Heart right ventricle (tissue), 16 donors: Measurements from ENCODE around the gene FUT7. TPM values are rescaled to one million over a fixed set of nuclear protein-coding genes. Genes with fewer than 3 reads are reported as not detected.

Source experiments
- ATAC-seq, 8 donors: fragments of 200-7000 bp; cut with Tn5 transposase; one replicate each; pipeline ENCODE4 v1.9.1; 2020; ENCODE audit warnings: mild to moderate bottlenecking in 8 of 8, moderate library complexity in 8 of 8, moderate number of reproducible peaks in 1 of 8
- DNase-seq, 2 donors: peaks; one replicate each; pipeline ENCODE4 v3.0.0-alpha.2; 2020
- H3K27ac ChIP-seq, 10 donors: fragments of 200-600 bp; sonication (generic) in 2 of 10; one replicate each; pipeline versions ENCODE4 v1.5.0 to v1.8.0; 2020 to 2022; ENCODE audit warnings: mild to moderate bottlenecking in 3 of 10
- H3K27me3 ChIP-seq, 7 donors: fragments of 200-600 bp; one replicate each; pipeline ENCODE4 v1.8.0; 2021 to 2022; ENCODE audit warnings: mild to moderate bottlenecking in 2 of 7
- H3K36me3 ChIP-seq, 9 donors: fragments of 200-600 bp; sonication (generic) in 1 of 9; one replicate each; pipeline versions ENCODE4 v1.5.0 to v1.8.0; 2020 to 2022; ENCODE audit warnings: mild to moderate bottlenecking in 2 of 9
- H3K4me1 ChIP-seq, 9 donors: fragments of 200-600 bp; sonication (generic) in 1 of 9; one replicate each; pipeline versions ENCODE4 v1.5.0 to v1.8.0; 2020 to 2022; ENCODE audit warnings: mild to moderate bottlenecking in 4 of 9
- H3K4me3 ChIP-seq, 10 donors: fragments of 200-600 bp; sonication (generic) in 2 of 10; one replicate each; pipeline versions ENCODE4 v1.5.0 to v1.8.0; 2020 to 2022; ENCODE audit warnings: mild to moderate bottlenecking in 7 of 10, moderate library complexity in 2 of 10
- H3K9me3 ChIP-seq, 11 donors: fragments of 200-600 bp in 10 of 11; sonication (generic) in 2 of 11; one replicate each; pipeline versions ENCODE4 v1.5.0 to v1.8.0; 2013 to 2022; ENCODE audit warnings: mild to moderate bottlenecking in 2 of 11, control low read depth in 1 of 11, moderate library complexity in 1 of 11
- WGBS, 2 donors: extraction: QIAGEN DNeasy Blood & Tissue Kit; methylation state at CpG; one replicate each; pipeline ENCODE4 v1.1.7; 2013; ENCODE audit warnings: inconsistent platforms in 1 of 2; 5-methylcytosine and 5-hydroxymethylcytosine counted together
- intact Hi-C, 10 donors: fragments of 100-400 bp; cut with DNase I; formaldehyde crosslinking; loops; one replicate each; pipeline versions ENCODE4 v1.11.1 to v1.14.2; 2022
- polyA plus RNA-seq, 2 donors: library from polyadenylated mRNA; stranded (reverse); fragments of 200-250 nt; gene quantifications; one replicate each; pipeline ENCODE4 v1.2.3, GENCODE V29; 2013
- total RNA-seq, 10 donors: library from RNA; stranded (reverse); fragmentation: NEBNext Ultra II Directional in 3 of 10; extraction: Animal tissue kit (Norgen Biotek cat#: 25700) in 3 of 10; gene quantifications; one replicate each; pipeline versions ENCODE4 v1.2.1 to v1.2.4, GENCODE V29; 2021 to 2023
- TF ChIP-seq, protein P1 (sequence below), 9 donors: fragments of 200-600 bp; sonication (generic) in 2 of 9; IDR thresholded peaks; one replicate each; pipeline versions ENCODE4 v1.5.0 to v1.8.0; 2021 to 2022; ENCODE audit warnings: antibody characterized with exemption in 9 of 9, mild to moderate bottlenecking in 5 of 9, moderate library complexity in 1 of 9
- donor health status: Arrhythmogenic right ventricular cardiomyopathy.
- donor health status: ischemic (EF 13 %, LVEDD 7.1; RV severe dilation, severe dysfunction).
- donor health status: healthy with polysubstance abuse.
- donor health status: DM: no; HTN: yes; CAD: no.
- donor health status: DM: no; HTN: no; CAD: no.
- donor health status: ischemic (EF 25% LVEDD 6.9; RV normal size, moderate dysfunction).
- donor health status: ischemic (EF 25% LVEDD 5.7; RV mildly dilated, moderate dysfunction).
- donor health status: healthy.
- donor health status: DM: yes; HTN: yes; CAD: no.
- donor health status: Ischemic cardiomyopathy.
- donor health status: ischemic (EF 35%, LVEDD 5.7; RV mildly dilated, moderate dysfunction).
- donor health status: nonischemic (EF 11% LVEDD 7.7; RV severe dilation, severe dysfunction).
- donor health status: DM: yes; HTN: yes; CAD: no.
- donor health status: PGD.
- donor health status: ischemic (EF 29% LVEDD 5.4; RV normal size, mild dysfunction).
- donor health status: nonischemic (EF 23%, LVEDD 6.1; RV moderate dilation, normal function).

The FUT7 gene
- total and polyA plus RNA-seq, 12 donors: 0.07 to 0.30 (median 0.15) TPM; not detected in 5

DNA sequence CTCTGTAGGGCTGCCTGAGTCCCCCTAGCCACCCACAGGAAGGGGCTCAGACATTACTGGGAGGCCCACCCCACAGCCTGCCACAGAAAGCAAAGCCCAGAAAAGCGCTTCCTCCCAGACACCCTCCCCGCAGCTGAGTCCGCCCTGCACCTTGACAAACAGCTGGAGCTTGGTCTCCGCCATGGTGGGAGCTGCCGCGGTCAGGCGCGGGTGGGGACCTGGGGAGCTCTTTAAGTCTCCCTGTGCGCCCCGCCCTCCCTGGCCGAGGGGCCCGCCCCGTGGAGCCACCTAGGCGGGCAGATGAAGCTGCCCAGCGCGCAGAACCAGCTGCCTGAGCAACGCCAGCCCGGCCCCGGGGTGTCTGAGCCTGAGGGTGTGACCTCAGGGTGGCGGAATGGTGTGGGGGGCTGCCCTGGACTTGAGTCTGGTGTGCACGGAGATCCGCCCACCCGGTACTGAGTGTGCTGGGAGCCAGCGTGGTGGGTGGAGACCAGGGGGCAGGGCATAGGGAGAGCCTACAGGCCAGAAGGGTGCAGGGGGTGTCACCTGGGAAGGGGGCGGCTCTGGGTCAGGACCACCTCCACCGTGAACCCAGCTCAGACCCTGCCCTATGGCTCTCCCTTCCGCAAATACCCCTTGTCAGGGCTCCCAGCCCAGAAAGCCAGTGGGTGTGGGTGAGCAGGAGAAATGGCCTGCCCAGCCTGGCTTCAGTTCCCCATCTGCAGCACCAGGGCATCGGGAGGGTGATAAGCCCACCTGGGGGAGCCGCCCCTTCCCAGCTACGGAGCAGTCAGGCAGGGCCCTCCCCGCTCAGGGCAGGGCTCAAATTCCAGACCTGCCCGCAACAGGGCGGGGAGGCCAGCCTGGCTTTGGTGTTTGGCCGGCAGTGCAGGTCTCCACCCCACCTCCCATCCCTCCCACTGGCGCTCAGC, 35.3 kb downstream of the FUT7 start, which contains the start of gene CLIC3:
Gene CLIC3 (minus strand): TSS at position 208 of the 932 bp plus-strand sequence. CDS start 25 bp downstream, at position 183.
- 25 to 29% methylated on average over 35 of the region's 35 CpGs for WGBS, 2 donors
- Histone ChIP-seq H3K9me3 (no peaks in the 10 kb centered on the region), H3K27me3 (peaks cover 0 to 41% (median 17%) of the 10 kb centered on the region in 7 donors), H3K36me3 (peaks cover 0 to 13% (median 0%) of the 10 kb centered on the region in 9 donors), H3K27ac (peak within 1 kb of the TSS in 8 of 10 donors; percentile 30 to 81 (median 46)), H3K4me1 (peaks cover 8 to 83% (median 47%) of the 10 kb centered on the region in 9 donors), H3K4me3 (peak within 1 kb of the TSS in 9 of 10 donors; percentile 9 to 47 (median 30))
- TF ChIP-seq, protein P1, sequence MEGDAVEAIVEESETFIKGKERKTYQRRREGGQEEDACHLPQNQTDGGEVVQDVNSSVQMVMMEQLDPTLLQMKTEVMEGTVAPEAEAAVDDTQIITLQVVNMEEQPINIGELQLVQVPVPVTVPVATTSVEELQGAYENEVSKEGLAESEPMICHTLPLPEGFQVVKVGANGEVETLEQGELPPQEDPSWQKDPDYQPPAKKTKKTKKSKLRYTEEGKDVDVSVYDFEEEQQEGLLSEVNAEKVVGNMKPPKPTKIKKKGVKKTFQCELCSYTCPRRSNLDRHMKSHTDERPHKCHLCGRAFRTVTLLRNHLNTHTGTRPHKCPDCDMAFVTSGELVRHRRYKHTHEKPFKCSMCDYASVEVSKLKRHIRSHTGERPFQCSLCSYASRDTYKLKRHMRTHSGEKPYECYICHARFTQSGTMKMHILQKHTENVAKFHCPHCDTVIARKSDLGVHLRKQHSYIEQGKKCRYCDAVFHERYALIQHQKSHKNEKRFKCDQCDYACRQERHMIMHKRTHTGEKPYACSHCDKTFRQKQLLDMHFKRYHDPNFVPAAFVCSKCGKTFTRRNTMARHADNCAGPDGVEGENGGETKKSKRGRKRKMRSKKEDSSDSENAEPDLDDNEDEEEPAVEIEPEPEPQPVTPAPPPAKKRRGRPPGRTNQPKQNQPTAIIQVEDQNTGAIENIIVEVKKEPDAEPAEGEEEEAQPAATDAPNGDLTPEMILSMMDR (IDR thresholded peaks at IDR 0.05): no peak
- DNase-seq (peak in 1 of 2 donors; percentile 50), ATAC-seq (peak in 3 of 8 donors; percentile 1 to 22 (median 11))
- intact Hi-C loops: loop anchor here in 1 of 10 donors (5.0 kb wide), 1 partner anchor 49 kb away; the partner anchor contains the start of gene C8G

DNA sequence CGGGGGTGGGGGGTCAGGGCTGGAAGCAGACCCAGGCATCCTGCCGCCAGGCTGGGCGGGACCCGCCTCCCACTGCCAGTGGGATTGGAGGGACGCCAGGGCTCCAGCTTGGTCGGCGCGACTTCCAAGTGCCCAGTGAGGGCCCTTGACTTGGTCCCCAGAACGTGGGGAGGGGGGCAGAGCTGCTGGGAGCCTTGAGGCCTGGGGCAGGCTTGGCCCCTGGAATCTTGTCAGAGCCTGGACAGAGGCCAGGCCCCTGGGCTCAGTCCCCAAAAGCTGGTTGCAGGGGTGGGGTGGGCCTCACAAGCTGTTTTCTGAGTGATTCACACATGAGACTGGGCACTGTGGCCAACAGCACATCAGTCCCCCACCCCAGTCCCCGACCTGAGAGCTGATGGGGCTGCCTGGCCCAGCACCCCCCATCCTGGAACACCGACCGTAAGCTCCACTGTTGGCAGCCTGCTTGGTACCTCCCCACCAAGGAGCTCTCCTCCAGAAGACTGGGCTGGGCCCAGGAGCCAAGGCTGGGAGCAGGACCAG, 36.0 kb downstream of the FUT7 start:
- DNase-seq (peak; percentile 54 to 62), ATAC-seq (peak in 3 of 8 donors; percentile 5 to 16 (median 12))
- intact Hi-C loops: loop anchor here in 1 of 10 donors (5.0 kb wide), 1 partner anchor 49 kb away; the partner anchor contains the start of gene C8G
- Histone ChIP-seq H3K4me1 (peaks cover 8 to 85% (median 49%) of the 10 kb centered on the region in 9 donors), H3K36me3 (peaks cover 0 to 13% (median 0%) of the 10 kb centered on the region in 9 donors), H3K27ac (peak overlapping the region in 8 of 10 donors; percentile 30 to 81 (median 46)), H3K4me3 (peak overlapping the region in 9 of 10 donors; percentile 9 to 47 (median 30)), H3K27me3 (peaks cover 0 to 41% (median 17%) of the 10 kb centered on the region in 7 donors), H3K9me3 (peaks cover 0 to 3% (median 0%) of the 10 kb centered on the region in 11 donors)
- WGBS, 2 donors: 23 to 24% methylated on average over 12 of the region's 12 CpGs
- TF ChIP-seq, protein P1 (IDR thresholded peaks at IDR 0.05): no peak

DNA sequence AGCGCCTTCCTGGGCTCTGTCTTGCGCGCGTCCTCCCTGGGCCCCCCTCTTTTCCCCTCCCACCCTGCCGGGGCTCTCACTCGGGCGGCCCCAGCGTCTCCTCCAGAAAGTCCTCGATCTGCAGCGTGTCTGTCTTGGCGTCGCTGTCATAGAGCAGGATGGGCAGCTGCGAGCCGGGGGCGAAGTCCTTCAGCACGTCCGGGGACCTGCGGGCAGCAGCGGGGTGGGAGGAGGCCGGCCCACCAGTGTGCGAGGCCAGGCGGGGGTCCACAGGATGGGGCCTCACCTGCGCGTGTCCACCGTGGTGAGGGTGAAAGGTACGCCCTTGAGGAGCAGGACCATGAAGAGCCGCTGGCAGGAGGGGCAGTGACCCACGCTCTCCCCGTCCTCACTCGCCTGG, 36.5 kb downstream of the FUT7 start:
- H3K9me3 ChIP-seq: peaks cover 0 to 7% (median 0%) of the 10 kb centered on the region in 11 donors
- peak overlapping the region in 5 of 10 donors; percentile 16 to 81 (median 46) for H3K27ac ChIP-seq
- H3K4me1 ChIP-seq: peaks cover 8 to 81% (median 49%) of the 10 kb centered on the region in 9 donors
- H3K4me3 ChIP-seq: peak overlapping the region in 9 of 10 donors; percentile 9 to 47 (median 30)
- no peak for ATAC-seq
- H3K27me3 ChIP-seq: peaks cover 0 to 41% (median 17%) of the 10 kb centered on the region in 7 donors
- intact Hi-C loops: loop anchor here in 1 of 10 donors (5.0 kb wide), 1 partner anchor 48 kb away; the partner anchor contains the start of gene C8G
- H3K36me3 ChIP-seq: peaks cover 0 to 13% (median 0%) of the 10 kb centered on the region in 9 donors
- 21 to 29% methylated on average over 30 of the region's 30 CpGs for WGBS, 2 donors
- TF ChIP-seq, protein P1 (IDR thresholded peaks at IDR 0.05): no peak
- DNase-seq: no peak

DNA sequence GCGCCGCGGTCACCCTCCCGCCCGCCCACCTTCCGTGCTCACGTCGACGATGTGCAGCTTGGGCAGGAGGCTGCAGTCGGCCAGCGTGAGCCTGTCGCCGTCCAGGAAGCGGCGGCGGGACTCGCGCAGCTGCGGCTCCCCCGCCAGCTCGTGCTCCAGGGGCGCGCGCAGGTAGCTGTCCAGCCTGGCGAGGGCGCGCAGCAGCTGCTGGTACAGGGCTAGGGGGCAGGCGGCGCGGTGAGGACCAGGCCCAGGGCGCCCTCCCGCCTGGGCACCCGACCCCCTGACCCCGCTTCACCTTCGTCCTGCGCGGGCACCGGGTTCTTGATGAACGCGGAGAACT, 37.0 kb downstream of the FUT7 start:
- peaks cover 0 to 13% (median 0%) of the 10 kb centered on the region in 9 donors for H3K36me3 ChIP-seq
- DNase-seq: no peak
- intact Hi-C loops: loop anchor here in 5 of 10 donors (5.0 kb wide), 1 partner anchor 48 kb away; the partner anchor contains the start of gene C8G (in 5 of the 5)
- peaks cover 0 to 41% (median 17%) of the 10 kb centered on the region in 7 donors for H3K27me3 ChIP-seq
- no peak for ATAC-seq
- H3K9me3 ChIP-seq: peaks cover 0 to 8% (median 0%) of the 10 kb centered on the region in 11 donors
- 15 to 27% methylated on average over 40 of the region's 40 CpGs for WGBS, 2 donors
- TF ChIP-seq, protein P1 (IDR thresholded peaks at IDR 0.05): no peak
- peak overlapping the region in 5 of 10 donors; percentile 16 to 81 (median 46) for H3K27ac ChIP-seq
- H3K4me3 ChIP-seq: peak overlapping the region in 8 of 10 donors; percentile 9 to 47 (median 30)
- peaks cover 8 to 76% (median 49%) of the 10 kb centered on the region in 9 donors for H3K4me1 ChIP-seq
